Measurements from ENCODE around the gene KCNJ12. TPM values are rescaled to one million over a fixed set of nuclear protein-coding genes. Genes with fewer than 3 reads are reported as not detected.

KCNJ12 gene
- total RNA-seq, 2 donors from 2014 or later = 0.52 to 0.99 TPM

- H3K27ac ChIP-seq = no peak overlapping the region
- H3K36me3 ChIP-seq (replicated peaks in 1 of 2; ENCODE audit: insufficient read depth in 1 of 2, low read depth in 2 of 2) = no peaks in the 10 kb centered on the region
- no peaks in the 10 kb centered on the region for H3K4me1 ChIP-seq
- no peak overlapping the region for H3K4me3 ChIP-seq
- 63 to 74% methylated on average over 10 to 15 of the region's 15 CpGs for WGBS, 2 donors
- intact Hi-C loops (cut with DNase I) = no loop called here
- peaks cover 0 to 5% of the 10 kb centered on the region in 2 donors for H3K27me3 ChIP-seq
- no peaks in the 10 kb centered on the region for H3K9me3 ChIP-seq
- DNase-seq = no peak
- no peak for ATAC-seq
- TF ChIP-seq CTCF (IDR thresholded peaks at IDR 0.05) (no peak), POLR2A (IDR thresholded peaks at IDR 0.05) (no peak)
These were observed 7.5 kb upstream of the KCNJ12 start for GRCh38 chr17:21368545-21369246.

DNA sequence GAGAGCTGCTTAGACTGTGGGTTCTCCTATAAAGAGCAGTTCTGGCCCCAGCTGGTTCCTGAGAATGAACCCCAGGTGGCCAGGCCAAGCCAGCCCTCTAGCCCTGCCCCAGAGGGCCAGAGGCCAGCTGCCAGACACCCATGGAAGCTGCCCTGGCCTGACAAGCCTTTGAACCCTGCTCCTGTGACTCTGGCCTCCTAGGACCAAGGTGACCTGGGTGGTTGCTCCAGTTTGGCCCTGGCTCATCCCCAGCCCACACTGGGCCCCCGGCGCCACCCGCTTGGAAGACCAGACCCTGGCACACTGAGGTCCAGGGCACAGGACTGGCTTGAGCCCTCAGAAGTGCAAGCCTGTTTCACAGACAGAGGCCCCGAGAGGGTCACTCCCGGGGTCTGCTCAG lies 6.8 kb upstream of the KCNJ12 start:
- TF ChIP-seq POLR2A (IDR thresholded peaks at IDR 0.05) (no peak), CTCF (IDR thresholded peaks at IDR 0.05) (no peak)
- Histone ChIP-seq H3K4me3 (no peak overlapping the region), H3K27me3 (peaks cover 0 to 5% of the 10 kb centered on the region in 2 donors), H3K36me3 (replicated peaks in 1 of 2; ENCODE audit: insufficient read depth in 1 of 2, low read depth in 2 of 2) (no peaks in the 10 kb centered on the region), H3K27ac (no peak overlapping the region), H3K9me3 (no peaks in the 10 kb centered on the region), H3K4me1 (no peaks in the 10 kb centered on the region)
- 83% methylated on average over 5 of the region's 5 CpGs; no CpG with 5 or more reads in 1 of the 2 donors for WGBS, 2 donors
- intact Hi-C loops (cut with DNase I) = no loop called here
- no peak for DNase-seq
- no peak for ATAC-seq

- Histone ChIP-seq H3K9me3 (no peaks in the 10 kb centered on the region), H3K4me1 (no peaks in the 10 kb centered on the region), H3K27me3 (peaks cover 0 to 5% of the 10 kb centered on the region in 2 donors), H3K4me3 (no peak overlapping the region), H3K36me3 (replicated peaks in 1 of 2; ENCODE audit: insufficient read depth in 1 of 2, low read depth in 2 of 2) (no peaks in the 10 kb centered on the region), H3K27ac (no peak overlapping the region)
- no peak for TF ChIP-seq CTCF (IDR thresholded peaks at IDR 0.05)
- TF ChIP-seq POLR2A (IDR thresholded peaks at IDR 0.05) = no peak
- ATAC-seq = no peak
- no peak for DNase-seq
- intact Hi-C loops (cut with DNase I) = no loop called here
- WGBS, 2 donors = 20 to 25% methylated on average over 6 of the region's 6 CpGs
These were observed 5.7 kb upstream of the KCNJ12 start for GRCh38 chr17:21370430-21370829.

GRCh38 chr17:21371511-21372081 lies 4.6 kb upstream of the KCNJ12 start:
- H3K4me3 ChIP-seq = no peak overlapping the region
- peaks cover 0 to 7% of the 10 kb centered on the region in 2 donors for H3K27me3 ChIP-seq
- intact Hi-C loops (cut with DNase I) = no loop called here
- WGBS, 2 donors = 49% methylated on average over 17 of the region's 17 CpGs; no CpG with 5 or more reads in 1 of the 2 donors
- no peak for DNase-seq
- H3K4me1 ChIP-seq = peaks cover 6% of the 10 kb centered on the region
- no peaks in the 10 kb centered on the region for H3K36me3 ChIP-seq (replicated peaks in 1 of 2; ENCODE audit: insufficient read depth in 1 of 2, low read depth in 2 of 2)
- H3K27ac ChIP-seq = no peak overlapping the region
- TF ChIP-seq CTCF (IDR thresholded peaks at IDR 0.05) (no peak), POLR2A (IDR thresholded peaks at IDR 0.05) (no peak)
- ATAC-seq = no peak
- H3K9me3 ChIP-seq = no peaks in the 10 kb centered on the region
